Measurements from ENCODE around the gene STRC.
"Not testable (repeated sequence)": the region's sequence is repeated elsewhere in the genome, so short reads cannot be mapped to it uniquely, and the experiment has no call there.

STRC gene

GRCh38 chr15:43618700-43619099 is at the start of gene STRC:
Gene STRC, minus strand, starts transcription at chr15:43618800. Its CDS starts 78 bp downstream, at chr15:43618722.
- not testable (repeated sequence) for DNase-seq

- not testable (repeated sequence) for DNase-seq
Measured at GRCh38 chr15:43666177-43666576, 47.6 kb upstream of the STRC start.

- DNase-seq = not testable (repeated sequence)
Measured at GRCh38 chr15:43663333-43663732, 44.7 kb upstream of the STRC start.

- DNase-seq = not testable (repeated sequence)
Measured at GRCh38 chr15:43662293-43662692, 43.7 kb upstream of the STRC start.

- DNase-seq = not testable (repeated sequence)
Measured at GRCh38 chr15:43659727-43660126, 41.1 kb upstream of the STRC start.

GRCh38 chr15:43649430-43649926 is 30.9 kb upstream of the STRC start:
- not testable (repeated sequence) for DNase-seq

GRCh38 chr15:43648649-43649429 is 30.2 kb upstream of the STRC start, which contains the start of gene CATSPER2:
Gene CATSPER2, minus strand, starts transcription at chr15:43648844. Its CDS starts 783 bp downstream, at chr15:43648061.
- no peak for DNase-seq

- DNase-seq = not testable (repeated sequence)
Measured at GRCh38 chr15:43638464-43639204, 20.0 kb upstream of the STRC start.

- not testable (repeated sequence) for DNase-seq
Measured at GRCh38 chr15:43626937-43627336, 8.3 kb upstream of the STRC start.

- DNase-seq = no peak
Measured at GRCh38 chr15:43625106-43625505, 6.5 kb upstream of the STRC start.

- not testable (repeated sequence) for DNase-seq
Measured at GRCh38 chr15:43622068-43622799, 3.6 kb upstream of the STRC start.

- DNase-seq = not testable (repeated sequence)
Measured at GRCh38 chr15:43617750-43618149, 850 bp downstream of the STRC start.

GRCh38 chr15:43602233-43602632 is 16.4 kb downstream of the STRC start:
- DNase-seq = not testable (repeated sequence)

- DNase-seq = not testable (repeated sequence)
Measured at GRCh38 chr15:43600200-43600599, 18.4 kb downstream of the STRC start.

- not testable (repeated sequence) for DNase-seq
Measured at GRCh38 chr15:43599131-43599530, 19.5 kb downstream of the STRC start.

GRCh38 chr15:43593328-43594190 is 25.0 kb downstream of the STRC start, which contains the start of gene CKMT1B:
Gene CKMT1B, plus strand, starts transcription at chr15:43594027. Its CDS starts 192 bp downstream, at chr15:43594219.
- not testable (repeated sequence) for DNase-seq

GRCh38 chr15:43592841-43593240 is 25.8 kb downstream of the STRC start:
- not testable (repeated sequence) for DNase-seq

- not testable (repeated sequence) for DNase-seq
Measured at GRCh38 chr15:43589778-43590466, 28.7 kb downstream of the STRC start, which contains the start of gene PPIP5K1. Gene PPIP5K1, minus strand, starts transcription at chr15:43590208. Its CDS starts 5,704 bp downstream, at chr15:43584504.

- not testable (repeated sequence) for DNase-seq
Measured at GRCh38 chr15:43574607-43575006, 44.0 kb downstream of the STRC start.

GRCh38 chr15:43566615-43567014 is 52.0 kb downstream of the STRC start:
- DNase-seq = not testable (repeated sequence)

GRCh38 chr15:43563793-43564192 is 54.8 kb downstream of the STRC start:
- DNase-seq = not testable (repeated sequence)

All from right forelimb (tissue), 1 donor.